HG03175 (cell line): Measurements from ENCODE around the gene MFSD1.

Experiments
- ATAC-seq: cut with Tn5 transposase; IDR thresholded peaks from one replicate; pipeline ENCODE4 v1.9.1; 2021; ENCODE audit warnings: mild to moderate bottlenecking, moderate library complexity; ENCODE audit not compliant: unreplicated experiment

Gene MFSD1

DNA sequence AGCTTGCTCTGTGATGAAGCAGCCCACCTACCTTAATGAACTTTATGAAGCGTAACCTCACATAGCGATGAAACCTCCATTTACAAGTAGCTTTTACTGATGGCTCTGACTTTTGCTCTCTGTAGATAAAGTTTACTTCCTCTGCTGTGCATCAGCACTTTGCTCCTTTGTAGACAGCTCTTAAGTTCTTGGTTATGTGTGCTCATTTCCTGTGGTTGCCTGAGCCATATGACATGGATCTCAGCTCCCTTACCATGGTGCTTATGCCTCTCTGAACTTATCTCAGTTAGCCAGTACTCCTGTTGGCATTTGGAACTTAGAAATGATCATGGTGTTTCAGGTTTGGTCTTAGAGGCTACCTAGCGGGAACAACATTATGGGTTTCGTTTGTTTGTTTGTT is 7.8 kb downstream of the MFSD1 start:
- ATAC-seq: no peak

- ATAC-seq: no peak
Observed at GRCh38 chr3:158810823-158811724, 9.2 kb downstream of the MFSD1 start.

- no peak for ATAC-seq
Observed at GRCh38 chr3:158819282-158819681, 17.4 kb downstream of the MFSD1 start.

- no peak for ATAC-seq
Observed at GRCh38 chr3:158820521-158820920, 18.7 kb downstream of the MFSD1 start.

DNA sequence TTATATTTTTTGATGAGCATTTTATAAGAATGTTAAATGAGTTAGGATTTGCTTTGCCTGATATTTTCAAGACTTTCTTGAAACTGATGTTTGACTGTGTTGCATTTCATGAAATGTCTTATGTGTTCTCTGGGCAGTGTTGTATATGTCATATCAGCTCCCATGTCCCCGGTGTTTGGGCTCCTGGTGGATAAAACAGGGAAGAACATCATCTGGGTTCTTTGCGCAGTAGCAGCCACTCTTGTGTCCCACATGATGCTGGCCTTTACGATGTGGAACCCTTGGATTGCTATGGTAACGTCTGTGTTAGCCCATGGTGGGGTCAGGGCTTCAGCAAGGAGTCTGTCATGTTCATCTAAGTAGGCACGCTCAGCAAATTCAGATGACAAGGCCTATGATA is 20.0 kb downstream of the MFSD1 start:
- no peak for ATAC-seq

GRCh38 chr3:158823426-158823825 is 21.6 kb downstream of the MFSD1 start:
- no peak for ATAC-seq

- no peak for ATAC-seq
Observed at GRCh38 chr3:158827773-158828172, 25.9 kb downstream of the MFSD1 start.

- ATAC-seq: no peak
Observed at GRCh38 chr3:158830391-158830790, 28.5 kb downstream of the MFSD1 start.

GRCh38 chr3:158831861-158832260 is 30.0 kb downstream of the MFSD1 start:
- no peak for ATAC-seq

DNA sequence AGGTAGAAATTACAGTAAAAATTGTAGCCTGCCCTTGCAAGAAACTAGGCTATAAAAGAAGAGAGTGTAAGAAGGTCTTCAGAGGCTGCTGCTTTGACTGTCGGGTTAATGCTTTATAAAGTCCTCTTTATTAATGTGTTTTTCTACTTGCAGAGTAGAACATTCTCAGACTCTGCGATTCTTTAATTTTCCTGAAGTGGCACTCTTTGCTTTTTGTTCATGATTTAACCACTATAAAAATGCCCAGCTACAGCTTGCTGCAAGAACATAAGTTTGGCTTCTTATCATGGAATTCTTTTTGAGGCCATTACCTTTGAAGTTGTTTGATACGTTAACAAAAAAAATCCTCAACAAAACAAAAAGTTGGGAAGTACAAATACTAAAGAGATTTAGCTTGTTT is 33.8 kb downstream of the MFSD1 start:
- ATAC-seq: no peak

- no peak for ATAC-seq
Observed at GRCh38 chr3:158836312-158836711, 34.5 kb downstream of the MFSD1 start.

- ATAC-seq: no peak
Observed at GRCh38 chr3:158837240-158837639, 35.4 kb downstream of the MFSD1 start.

GRCh38 chr3:158839966-158840365 is 38.1 kb downstream of the MFSD1 start:
- ATAC-seq: no peak

GRCh38 chr3:158841387-158841786 is 39.5 kb downstream of the MFSD1 start:
- ATAC-seq: no peak

DNA sequence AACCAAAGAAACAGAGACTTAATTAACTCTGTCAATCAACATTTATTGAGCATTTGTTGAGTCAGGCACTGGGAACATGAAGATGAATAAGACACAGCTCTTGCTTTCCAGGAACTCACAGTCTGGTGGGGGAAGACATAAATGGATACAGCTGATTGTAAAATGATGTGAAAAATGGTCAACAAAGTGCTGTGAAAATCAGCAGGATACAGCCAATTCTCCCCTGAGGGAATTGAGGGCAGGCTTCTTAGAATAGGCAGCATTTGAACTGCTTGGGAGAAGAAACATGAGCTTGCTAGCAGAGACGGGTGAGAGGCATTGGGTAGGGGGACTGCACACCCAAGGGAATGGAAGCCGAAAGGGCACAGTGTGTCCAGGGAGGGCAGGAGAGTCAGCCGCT is 41.1 kb downstream of the MFSD1 start:
- no peak for ATAC-seq

- ATAC-seq: peak; percentile 40
Observed at GRCh38 chr3:158845765-158846350, 44.0 kb downstream of the MFSD1 start.

- peak; percentile 81 for ATAC-seq
Observed at GRCh38 chr3:158846803-158847451, 45.1 kb downstream of the MFSD1 start.

GRCh38 chr3:158847452-158847821 is 45.6 kb downstream of the MFSD1 start:
- ATAC-seq: peak; percentile 35

DNA sequence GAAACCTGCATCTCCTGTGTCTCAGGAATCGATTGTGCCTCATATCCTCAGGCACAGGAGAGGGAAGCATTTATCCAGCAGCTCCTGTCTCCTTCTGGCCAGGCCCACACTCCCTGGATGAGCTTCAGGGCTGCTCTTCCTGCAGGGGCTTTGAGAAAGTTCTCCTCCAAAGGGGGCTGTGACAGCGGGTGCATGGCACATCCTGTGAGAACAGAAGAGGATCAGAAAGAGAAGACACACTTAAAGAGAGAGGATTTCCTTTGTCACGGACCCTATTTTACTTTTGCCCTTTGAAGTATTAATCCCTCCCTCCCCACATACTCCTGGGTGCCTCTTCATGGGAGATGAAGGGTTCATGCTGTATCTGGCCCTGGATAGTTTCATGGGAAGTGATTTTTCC is 46.0 kb downstream of the MFSD1 start:
- peak; percentile 2 for ATAC-seq

DNA sequence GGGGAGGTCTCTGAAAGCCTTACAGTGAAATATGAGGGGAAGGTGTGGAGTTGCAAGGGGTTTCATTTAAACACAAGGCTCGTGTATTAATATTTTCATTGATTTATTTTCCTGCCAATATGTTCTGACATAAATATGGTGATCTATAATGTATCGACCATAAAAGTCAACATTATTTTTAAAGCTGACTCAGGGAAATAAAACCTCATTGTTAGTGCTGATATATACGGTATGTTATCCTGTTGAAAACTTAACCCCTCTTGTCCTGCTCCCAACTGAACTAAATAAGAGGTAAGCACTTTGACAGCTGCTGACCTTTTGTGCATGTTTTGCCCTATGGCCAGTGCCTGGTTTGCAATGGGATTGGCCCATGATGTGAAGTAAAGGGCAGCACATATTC is 47.9 kb downstream of the MFSD1 start:
- ATAC-seq: no peak

GRCh38 chr3:158859362-158859761 is 57.5 kb downstream of the MFSD1 start:
- no peak for ATAC-seq

- ATAC-seq: no peak
Observed at GRCh38 chr3:158863247-158863646, 61.4 kb downstream of the MFSD1 start.
